GM10847 (cell line): ENCODE data around the gene ESRP2.

Experiments
- POLR2A ChIP-seq: IDR thresholded peaks from 2 replicates; pipeline ENCODE4 v1.6.1; 2011; ENCODE audit not compliant: insufficient read length; ENCODE audit errors: extremely low read depth

ESRP2 gene

DNA sequence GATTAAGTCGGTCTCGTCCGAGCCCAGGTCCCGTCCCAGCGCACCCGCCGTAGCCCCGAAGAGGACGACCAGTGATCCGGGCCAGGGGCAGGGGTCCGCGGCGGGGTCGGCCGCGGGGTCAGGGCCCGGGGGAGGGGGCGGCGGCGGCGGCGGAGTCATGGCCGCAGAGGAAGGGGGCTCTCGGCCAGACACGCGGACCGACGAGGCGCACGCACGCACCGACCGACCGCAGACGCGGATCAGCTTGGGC is at the start of gene ESRP2:
ESRP2 (minus strand) TSS at position 241 of the 250 bp plus-strand sequence; CDS start at position 159, 82 bp downstream.
- no peak for TF ChIP-seq POLR2A

GRCh38 chr16:68285683-68286082 is 49.8 kb upstream of the ESRP2 start:
- TF ChIP-seq POLR2A = no peak

DNA sequence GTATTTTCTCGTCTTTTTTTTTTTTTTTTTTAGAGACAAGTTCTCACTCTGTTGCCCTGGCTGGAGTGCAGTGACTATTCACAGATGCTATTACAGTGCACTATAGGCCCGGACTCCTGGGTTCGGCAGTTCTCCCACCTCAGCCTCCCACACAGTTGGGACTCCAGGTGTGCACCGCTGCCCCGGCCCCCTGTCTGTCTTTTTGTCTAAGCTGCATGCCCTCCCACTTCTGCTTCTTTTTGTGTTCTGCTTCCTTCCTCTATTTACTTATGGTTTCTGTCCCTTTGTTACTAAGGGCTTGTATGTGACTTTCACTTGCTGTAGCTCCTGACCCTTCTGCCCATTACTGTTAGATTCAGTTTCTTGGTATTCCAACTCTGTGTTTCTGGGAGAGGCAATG is 48.9 kb upstream of the ESRP2 start:
- no peak for TF ChIP-seq POLR2A

GRCh38 chr16:68283801-68284598 is 48.1 kb upstream of the ESRP2 start:
- no peak for TF ChIP-seq POLR2A

DNA sequence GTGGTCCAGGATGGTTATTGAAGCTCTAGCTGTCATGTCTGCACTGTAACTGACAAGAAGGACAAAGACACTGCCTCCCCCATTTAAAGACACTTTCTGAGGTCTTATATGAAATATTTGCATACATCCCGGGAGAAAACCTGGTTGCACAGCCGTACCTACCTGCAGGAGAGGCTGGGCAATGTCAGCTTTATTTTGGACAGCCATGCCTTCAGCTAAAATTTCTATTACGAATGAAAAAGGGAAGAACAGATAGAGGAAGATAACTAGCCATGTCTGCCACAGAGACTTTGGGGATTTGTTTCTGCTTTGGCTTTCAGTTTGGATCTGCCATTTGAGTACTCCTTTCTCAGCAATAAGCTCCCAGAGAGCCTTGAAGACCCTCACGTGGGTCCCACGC is 47.4 kb upstream of the ESRP2 start:
- TF ChIP-seq POLR2A = no peak

DNA sequence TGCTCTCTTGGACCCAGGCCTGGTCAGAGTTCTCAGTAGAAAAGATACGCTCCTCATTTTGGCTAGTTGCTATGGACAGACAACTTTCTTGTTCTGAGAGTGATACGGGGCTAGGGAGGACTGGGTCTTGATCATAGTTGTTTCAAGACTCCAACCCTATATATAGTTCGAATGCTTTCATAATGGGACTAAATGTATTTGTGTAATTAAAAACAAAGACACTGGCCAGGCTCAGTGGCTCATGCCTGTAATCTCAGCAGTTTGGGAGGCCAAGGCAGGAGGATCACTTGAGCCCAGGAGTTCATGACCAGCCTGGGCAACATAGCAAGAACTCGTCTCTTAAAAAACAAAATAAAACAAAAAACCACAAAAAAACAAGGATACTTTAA is 46.1 kb upstream of the ESRP2 start:
- TF ChIP-seq POLR2A = no peak

GRCh38 chr16:68281368-68282063 is 45.6 kb upstream of the ESRP2 start:
- TF ChIP-seq POLR2A = no peak

- no peak for TF ChIP-seq POLR2A
Measured at GRCh38 chr16:68279726-68280558, 44.0 kb upstream of the ESRP2 start.

DNA sequence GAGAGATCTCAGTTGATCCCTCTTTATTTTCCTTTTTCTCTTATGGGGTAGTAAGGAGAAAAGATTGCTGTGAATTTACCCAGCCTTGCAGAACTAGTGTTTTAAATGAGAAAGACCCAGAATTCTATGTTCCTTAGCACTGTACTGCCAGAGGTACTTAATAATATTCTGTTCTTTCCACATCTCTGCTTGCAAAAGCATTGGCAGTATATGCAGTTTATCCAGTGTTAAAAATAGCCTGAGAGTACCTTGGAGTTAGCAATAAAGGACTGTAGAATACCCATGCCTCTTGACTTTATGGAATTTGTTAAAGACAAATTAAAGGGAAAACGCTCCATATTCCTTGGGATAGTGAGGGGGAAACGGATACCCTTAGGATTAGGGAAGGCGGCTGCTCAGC is 40.3 kb upstream of the ESRP2 start:
- TF ChIP-seq POLR2A = no peak

GRCh38 chr16:68275611-68276191 is 39.8 kb upstream of the ESRP2 start:
- TF ChIP-seq POLR2A = no peak

DNA sequence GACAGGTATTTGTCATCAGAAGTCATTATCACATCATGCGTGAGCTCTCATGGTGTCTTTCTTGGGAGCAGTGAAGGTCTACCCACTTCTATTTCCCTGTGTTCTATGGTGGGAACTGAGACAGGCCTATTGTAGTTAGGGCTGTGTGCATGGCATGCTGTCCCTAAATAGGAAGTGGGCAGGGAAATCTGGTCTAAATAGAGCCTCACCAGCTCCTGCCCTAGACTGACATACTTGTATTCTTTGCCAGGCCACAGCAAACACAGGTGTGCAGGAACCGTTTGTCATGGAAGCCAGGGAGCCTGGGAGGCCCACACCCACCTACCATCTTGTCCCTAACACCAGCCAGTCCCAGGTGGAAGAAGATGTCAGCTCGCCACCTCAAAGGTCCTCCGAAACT is 38.5 kb upstream of the ESRP2 start:
- no peak for TF ChIP-seq POLR2A

- no peak for TF ChIP-seq POLR2A
Measured at GRCh38 chr16:68273896-68274295, 38.0 kb upstream of the ESRP2 start.

DNA sequence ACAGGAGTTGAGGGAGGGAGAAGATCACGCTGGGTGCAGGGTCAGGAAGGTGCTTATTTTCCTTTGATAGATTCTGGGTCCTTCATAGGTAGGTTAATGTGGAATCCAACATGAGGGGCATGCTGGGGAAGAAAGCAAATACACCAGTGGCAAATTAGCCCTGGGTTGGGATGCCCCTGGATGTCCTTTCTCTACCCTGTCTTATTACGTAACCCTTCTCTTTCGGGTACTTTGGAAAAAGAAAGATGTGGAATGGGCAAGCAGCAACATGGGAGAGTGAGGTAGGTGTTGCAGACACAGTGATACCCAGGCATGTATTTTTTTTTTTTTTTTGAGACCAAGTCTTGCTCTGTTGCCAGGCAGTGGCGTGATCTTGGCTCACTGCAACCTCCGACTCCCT is 37.5 kb upstream of the ESRP2 start:
- no peak for TF ChIP-seq POLR2A

GRCh38 chr16:68272507-68273209 is 36.7 kb upstream of the ESRP2 start:
- TF ChIP-seq POLR2A = no peak

DNA sequence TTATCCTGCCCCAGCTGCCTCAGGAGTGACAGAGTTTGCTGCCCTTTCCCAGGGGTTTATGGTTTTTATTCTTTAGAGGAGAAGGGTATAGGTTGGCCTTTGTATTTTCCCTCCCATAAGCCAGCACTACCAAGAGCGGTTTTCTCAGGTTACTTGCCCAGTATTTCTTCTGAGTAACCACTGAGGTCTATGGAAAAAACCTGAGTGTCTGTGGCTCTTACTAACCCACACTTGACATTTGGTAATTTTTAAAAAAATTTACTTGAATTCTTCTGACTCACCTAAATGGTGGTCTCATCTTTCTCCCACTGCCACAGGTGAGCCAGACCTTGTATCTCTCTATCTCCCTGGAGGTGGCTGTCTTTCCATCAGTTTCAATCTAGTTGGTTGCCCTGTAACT is 34.4 kb upstream of the ESRP2 start:
- no peak for TF ChIP-seq POLR2A
